GM21825 (cell line): Measurements from ENCODE around the gene DGCR8.
"Not testable (repeated sequence)": the region's sequence is repeated elsewhere in the genome, so short reads cannot be mapped to it uniquely, and the experiment has no call there.

Experiments
- ATAC-seq: cut with Tn5 transposase; IDR thresholded peaks from one replicate; pipeline ENCODE4 v1.9.1; 2021; ENCODE audit warnings: mild to moderate bottlenecking, moderate library complexity; ENCODE audit not compliant: unreplicated experiment

Gene DGCR8

DNA sequence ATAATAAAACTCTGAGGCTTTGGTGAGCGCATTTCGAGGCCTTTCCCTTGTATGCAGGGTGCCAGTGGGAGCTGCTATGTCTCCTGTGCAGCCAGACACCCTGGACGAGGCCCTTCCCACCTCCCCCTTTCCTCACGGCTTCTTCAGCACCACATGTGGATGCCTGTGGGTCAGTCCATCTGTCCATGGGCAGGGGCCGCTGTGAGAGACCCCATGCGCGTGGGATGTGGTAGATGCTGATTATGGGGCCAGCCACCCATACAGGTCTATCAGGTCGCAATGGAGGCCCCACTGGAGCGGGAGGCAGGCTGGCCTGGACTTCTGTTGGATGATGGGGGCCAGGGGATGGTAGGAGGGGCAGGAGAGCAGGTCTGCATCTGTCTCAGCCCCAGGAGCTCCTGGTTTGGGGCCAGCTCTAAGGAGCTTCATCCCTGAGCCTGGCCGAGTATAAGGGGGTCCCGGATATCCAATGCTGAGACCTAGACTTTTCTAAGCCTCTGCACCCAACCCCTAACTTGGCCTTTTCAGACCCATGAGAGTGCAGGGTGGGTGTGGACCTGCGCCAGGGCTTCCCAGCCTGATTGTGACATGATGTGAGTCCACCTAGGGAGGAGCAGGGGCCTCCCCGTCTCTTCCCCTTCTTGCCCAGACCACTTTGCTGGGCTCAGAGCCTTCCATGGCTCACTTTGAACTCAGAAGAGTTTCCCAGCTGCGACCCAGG is 14.0 kb upstream of the DGCR8 start:
- ATAC-seq = no peak

DNA sequence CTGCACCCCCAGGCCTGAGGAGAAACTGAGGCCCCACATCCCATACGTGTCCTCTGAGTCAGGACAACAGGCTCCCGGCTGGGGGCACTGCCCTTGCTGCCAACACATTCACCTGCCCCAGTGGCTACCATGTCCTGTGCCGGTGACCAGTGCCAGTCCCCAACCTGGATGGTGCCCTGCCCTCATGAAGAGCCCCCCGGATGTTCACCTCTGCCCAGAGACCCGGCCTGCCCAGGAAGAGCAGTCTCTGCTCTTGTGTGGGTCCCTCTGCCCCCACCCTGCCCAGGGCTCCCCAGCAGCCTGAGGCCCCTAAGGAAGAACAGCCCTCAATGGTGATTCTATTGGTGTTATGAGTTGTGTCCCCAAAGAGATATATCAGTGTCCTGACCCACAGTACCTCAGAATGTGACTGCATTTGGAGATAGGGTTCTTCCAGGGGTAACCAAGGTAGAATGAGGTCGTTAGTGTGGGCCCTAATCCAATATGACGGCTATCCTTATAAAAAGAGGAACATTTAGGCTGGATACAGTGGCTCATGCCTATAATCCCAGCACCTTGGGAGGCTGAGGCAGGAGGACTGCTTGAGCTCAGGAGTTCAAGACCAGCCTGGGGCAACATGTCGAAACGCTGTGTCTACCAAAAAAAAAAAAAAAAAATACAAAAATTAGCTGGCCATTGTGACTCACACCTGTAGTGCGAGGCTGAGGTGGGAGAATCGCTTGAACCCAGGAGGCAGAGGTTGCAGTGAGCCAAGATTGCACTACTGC is 13.2 kb upstream of the DGCR8 start:
- no peak for ATAC-seq

- not testable (repeated sequence) for ATAC-seq
Measured at GRCh38 chr22:20067384-20067682, 12.7 kb upstream of the DGCR8 start.

DNA sequence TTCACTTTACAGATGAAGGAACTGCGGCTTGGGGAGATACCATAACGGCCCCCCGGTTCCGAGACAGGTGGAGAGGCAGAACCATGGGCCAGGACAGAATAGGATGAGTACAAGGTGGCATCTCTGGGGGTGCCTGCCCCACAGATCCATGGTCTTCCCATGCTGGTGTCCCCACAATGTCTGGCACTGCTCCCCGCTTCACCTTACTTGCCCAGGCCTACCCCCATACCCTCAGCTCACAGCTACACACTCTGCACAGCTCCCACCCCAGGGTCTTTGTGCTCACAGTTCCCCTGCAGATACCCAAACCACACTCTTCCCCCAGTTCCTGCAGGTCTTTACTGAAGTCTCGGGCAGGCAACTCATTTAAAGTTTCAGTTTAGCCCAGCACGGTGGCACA is 11.4 kb upstream of the DGCR8 start:
- ATAC-seq = no peak

GRCh38 chr22:20069331-20070042 is 10.6 kb upstream of the DGCR8 start:
- ATAC-seq = no peak

GRCh38 chr22:20071524-20071972 is 8.5 kb upstream of the DGCR8 start:
- ATAC-seq = no peak

DNA sequence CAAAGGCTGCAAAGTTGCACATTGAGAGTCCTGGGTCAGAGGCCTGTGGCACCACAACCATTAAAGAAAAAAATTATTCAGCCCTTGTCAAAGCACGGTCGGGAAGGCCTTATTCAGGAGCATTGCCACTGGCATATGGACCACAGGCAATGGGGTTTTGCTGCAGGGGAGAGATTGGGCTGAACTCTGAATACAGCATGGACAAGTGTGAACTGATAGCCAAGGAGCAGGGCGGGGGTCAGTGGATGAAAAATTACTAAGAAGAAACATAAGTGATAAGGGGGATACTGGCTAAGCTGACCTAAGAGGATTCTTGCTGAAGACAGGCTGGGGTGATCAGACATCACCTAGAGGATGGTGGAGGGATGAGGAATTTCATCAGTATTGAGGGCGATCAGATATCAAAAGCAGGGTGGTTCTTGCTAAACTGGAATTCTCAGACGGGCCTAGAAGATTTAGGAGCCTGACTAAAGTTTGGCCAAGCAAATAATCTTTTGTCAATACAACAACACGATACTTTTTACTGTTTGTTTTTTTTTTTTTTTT is 3.3 kb upstream of the DGCR8 start:
- no peak for ATAC-seq

DNA sequence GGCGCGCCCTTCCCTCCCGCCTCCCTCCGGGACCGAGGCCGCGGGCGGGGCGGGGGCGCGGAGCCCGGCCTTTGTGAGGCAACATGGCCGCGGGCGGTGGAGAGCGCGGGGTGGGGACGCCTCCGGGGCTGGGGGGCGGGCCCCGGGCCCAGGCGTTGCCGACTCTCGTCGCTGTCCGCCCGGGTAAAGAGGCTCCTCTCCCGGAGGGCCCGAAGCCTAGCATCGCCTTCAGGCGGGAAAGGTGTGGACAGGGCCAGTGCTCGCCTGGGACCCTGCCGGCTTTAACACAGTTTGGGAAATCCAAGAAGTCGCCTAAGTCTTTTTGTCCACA is 369 bp downstream of the DGCR8 start:
- peak; percentile 49 for ATAC-seq

- ATAC-seq = no peak
Measured at GRCh38 chr22:20080776-20081654, 974 bp downstream of the DGCR8 start.

GRCh38 chr22:20083157-20083890 is 3.3 kb downstream of the DGCR8 start:
- ATAC-seq = no peak

- ATAC-seq = no peak
Measured at GRCh38 chr22:20083891-20084546, 4.0 kb downstream of the DGCR8 start.

GRCh38 chr22:20084547-20085413 is 4.7 kb downstream of the DGCR8 start:
- no peak for ATAC-seq

DNA sequence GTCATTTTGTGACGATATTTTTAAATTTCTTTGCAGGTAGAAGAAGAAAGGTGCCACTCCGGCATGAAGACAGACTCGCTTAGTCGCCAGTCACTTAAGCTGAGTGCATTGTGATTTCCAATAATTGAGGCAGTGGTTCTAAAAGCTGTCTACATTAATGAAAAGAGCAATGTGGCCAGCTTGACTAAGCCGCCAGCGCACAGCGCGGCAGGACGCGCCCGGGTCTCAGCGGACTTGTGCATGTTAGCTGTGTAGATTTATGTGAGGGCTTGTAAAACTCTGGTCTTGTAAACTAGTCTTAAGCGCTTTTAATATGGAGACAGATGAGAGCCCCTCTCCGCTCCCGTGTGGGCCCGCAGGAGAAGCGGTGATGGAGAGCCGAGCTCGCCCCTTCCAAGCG is 5.6 kb downstream of the DGCR8 start:
- ATAC-seq = no peak

- no peak for ATAC-seq
Measured at GRCh38 chr22:20086101-20086599, 6.1 kb downstream of the DGCR8 start.

- ATAC-seq = no peak
Measured at GRCh38 chr22:20086763-20087162, 6.7 kb downstream of the DGCR8 start.

GRCh38 chr22:20087319-20088262 is 7.5 kb downstream of the DGCR8 start:
- no peak for ATAC-seq

GRCh38 chr22:20088263-20088648 is 8.2 kb downstream of the DGCR8 start:
- ATAC-seq = no peak
